A549 (cell line): ENCODE measurements around the gene EZH1. TPM values are rescaled to one million over a fixed set of nuclear protein-coding genes. Genes with fewer than 3 reads are reported as not detected.

Experiments
- ATAC-seq, 2 experiments: fragments of 200-7000 bp in 1 of 2; fragments of >200 bp in 1 of 2; cut with Nextera tagmentation in 1 of 2; cut with Tn5 transposase in 1 of 2; 3 replicates each; pipeline versions ENCODE4 v1.8.0 to v1.9.1; 2018 to 2020; ENCODE audit warnings: mild to moderate bottlenecking in 1 of 2, moderate library complexity in 1 of 2
- CTCF ChIA-PET: fragments of 300-600 bp; sonication (Branson Sonifier 250); formaldehyde crosslinking; extraction: SDS; loops from one replicate; lab custom pipeline; 2021; ENCODE audit warnings: antibody characterized with exemption, inconsistent platforms; lab: Yijun Ruan, JAX
- POLR2A ChIA-PET: fragments of 350-600 bp; formaldehyde crosslinking; extraction: SDS; loops from one replicate; lab custom pipeline; 2021; ENCODE audit warnings: antibody characterized with exemption, inconsistent platforms; lab: Yijun Ruan, JAX
- DNase-seq, 2 experiments: peaks; one replicate each; pipeline versions ENCODE4 v3.0.0 to v3.0.0-alpha.2; 2011 to 2016; ENCODE audit warnings: low read depth in 1 of 2, low spot score in 1 of 2
- FAIRE-seq: peaks from 2 replicates; lab custom pipeline; 2011; peaks lifted over from hg19 to GRCh38; lab: Jason Lieb, UNC
- H3K27ac ChIP-seq, 2 experiments: fragments of >200 bp; sonication (Bioruptor Twin); formaldehyde crosslinking; 3 replicates each; pipeline ENCODE4 v1.5.1; 2016 to 2017
- H3K4me1 ChIP-seq: fragments of >200 bp; sonication (Bioruptor Twin); formaldehyde crosslinking; 3 replicates; pipeline ENCODE4 v1.6.1; 2016
- H3K4me2 ChIP-seq: fragments of >200 bp; sonication (Bioruptor Twin); formaldehyde crosslinking; 3 replicates; pipeline ENCODE4 v1.6.1; 2016
- H3K4me3 ChIP-seq: fragments of >200 bp; sonication (Bioruptor Twin); formaldehyde crosslinking; 3 replicates; pipeline ENCODE4 v1.5.1; 2016
- H3K9me3 ChIP-seq: fragments of >200 bp; sonication (Bioruptor Twin); formaldehyde crosslinking; 3 replicates; pipeline ENCODE4 v1.6.1; 2016
- CHD2 ChIP-seq: fragments of 150-350 bp; IDR thresholded peaks from 2 replicates; pipeline ENCODE4 v1.6.1; 2014; ENCODE audit warnings: low read length; ENCODE audit not compliant: partially characterized antibody
- CHD4 ChIP-seq: fragments of 200-600 bp; sonication (generic); IDR thresholded peaks from 2 replicates; pipeline ENCODE4 v1.6.1; 2016; ENCODE audit warnings: antibody characterized with exemption, mild to moderate bottlenecking, borderline replicate concordance
- EHF ChIP-seq: fragments of 250-450 bp; sonication (Bioruptor Pico); IDR thresholded peaks from 2 replicates; pipeline ENCODE4 v1.5.0; 2020; ENCODE audit warnings: mild to moderate bottlenecking
- EP300 ChIP-seq, 2 experiments: fragments of >200 bp; sonication (Bioruptor Twin); formaldehyde crosslinking; IDR thresholded peaks; 2 replicates in 1 of 2; 3 replicates in 1 of 2; pipeline ENCODE4 v1.6.1; 2016 to 2017
- FOSB ChIP-seq: fragments of 250-450 bp; sonication (Bioruptor Pico); IDR thresholded peaks from 2 replicates; pipeline ENCODE4 v1.5.0; 2020; ENCODE audit warnings: mild to moderate bottlenecking, moderate library complexity
- GATA3 ChIP-seq: IDR thresholded peaks from 2 replicates; pipeline ENCODE4 v1.6.1; 2012; ENCODE audit warnings: borderline replicate concordance
- HDAC2 ChIP-seq: fragments of 200-600 bp; sonication (generic); IDR thresholded peaks from 2 replicates; pipeline ENCODE4 v1.6.1; 2016
- HOXA7 ChIP-seq: fragments of 250-450 bp; sonication (Bioruptor Pico); IDR thresholded peaks from 2 replicates; pipeline ENCODE4 v1.5.0; 2020; ENCODE audit warnings: mild to moderate bottlenecking, moderate library complexity
- HOXB13 ChIP-seq: fragments of 250-450 bp; sonication (Bioruptor Pico); IDR thresholded peaks from 2 replicates; pipeline ENCODE4 v1.5.0; 2020; ENCODE audit warnings: low read depth, mild to moderate bottlenecking, moderate library complexity
- JUN ChIP-seq, 2 experiments: fragments of >200 bp; sonication (Bioruptor Twin); formaldehyde crosslinking; IDR thresholded peaks; 2 replicates in 1 of 2; 3 replicates in 1 of 2; pipeline ENCODE4 v1.6.1; 2016 to 2017
- JUNB ChIP-seq: fragments of >200 bp; sonication (Bioruptor Twin); formaldehyde crosslinking; IDR thresholded peaks from 2 replicates; pipeline ENCODE4 v1.6.1; 2016
- KDM1A ChIP-seq: fragments of 200-600 bp; sonication (generic); IDR thresholded peaks from 2 replicates; pipeline ENCODE4 v1.6.1; 2016; ENCODE audit warnings: low read depth, mild to moderate bottlenecking
- MAFK ChIP-seq: fragments of 450-650 bp; IDR thresholded peaks from 2 replicates; pipeline ENCODE4 v1.6.1; 2014; ENCODE audit not compliant: partially characterized antibody
- MAZ ChIP-seq: fragments of 150-350 bp; IDR thresholded peaks from 2 replicates; pipeline ENCODE4 v1.6.1; 2014; ENCODE audit warnings: antibody characterized with exemption, low read depth, low read length, borderline replicate concordance
- PHF8 ChIP-seq: fragments of 200-600 bp; sonication (generic); IDR thresholded peaks from 2 replicates; pipeline ENCODE4 v1.6.1; 2016; ENCODE audit warnings: low read depth, mild to moderate bottlenecking, antibody characterized with exemption, moderate library complexity, borderline replicate concordance
- POLR2A ChIP-seq: IDR thresholded peaks from 2 replicates; pipeline ENCODE4 v1.6.1; 2012; ENCODE audit warnings: mild to moderate bottlenecking, low read length
- POLR2AphosphoS2 ChIP-seq: conservative IDR thresholded peaks from 2 replicates; pipeline ENCODE4 v1.6.1; 2012; ENCODE audit warnings: low read length, improper control_type of control experiment, inconsistent platforms
- RFX5 ChIP-seq: fragments of 450-650 bp; IDR thresholded peaks from 2 replicates; pipeline ENCODE4 v1.7.1; 2014; ENCODE audit warnings: antibody characterized with exemption, mild to moderate bottlenecking, moderate library complexity
- TFCP2L1 ChIP-seq: fragments of 250-450 bp; sonication (Bioruptor Pico); IDR thresholded peaks from 2 replicates; pipeline ENCODE4 v1.5.0; 2021; ENCODE audit warnings: mild to moderate bottlenecking
- TP53 ChIP-seq: fragments of 250-450 bp; sonication (Bioruptor Pico); IDR thresholded peaks from 2 replicates; pipeline ENCODE4 v1.5.0; 2021; ENCODE audit warnings: mild to moderate bottlenecking, moderate library complexity
- WGBS: methylation state at CpG from one replicate; pipeline ENCODE4 v1.1.6; 2017; ENCODE audit errors: missing lambda C conversion rate; 5-methylcytosine and 5-hydroxymethylcytosine counted together
- polyA plus RNA-seq, 4 experiments: library from polyadenylated mRNA; depleted of rRNA in 3 of 4; stranded (reverse); fragments of >200 nt; fragmentation: RNase III in 1 of 4; extraction: RNeasy Plus Mini Kit Qiagen cat#74134 plus additional on column Dnase treatment in 1 of 4; gene quantifications; 2 replicates in 3 of 4; 3 replicates in 1 of 4; pipeline ENCODE4 v1.2.3, GENCODE V29; 2011 to 2017
- TF ChIP-seq, protein P1 (sequence below): IDR thresholded peaks from 2 replicates; pipeline ENCODE4 v1.6.1; 2012; ENCODE audit warnings: low read depth, borderline replicate concordance
- TF ChIP-seq, protein P2 (sequence below): fragments of 450-650 bp; IDR thresholded peaks from 2 replicates; pipeline ENCODE4 v1.6.1; 2014; ENCODE audit warnings: antibody characterized with exemption
- TF ChIP-seq, protein P3 (sequence below): fragments of 250-450 bp; sonication (Bioruptor Pico); IDR thresholded peaks from 2 replicates; pipeline ENCODE4 v1.5.0; 2021; ENCODE audit warnings: mild to moderate bottlenecking, moderate library complexity, borderline replicate concordance
- TF ChIP-seq, protein P4 (sequence below): fragments of 150-350 bp; IDR thresholded peaks from 2 replicates; pipeline ENCODE4 v1.6.1; 2014; ENCODE audit warnings: low read depth, mild to moderate bottlenecking, low read length
- TF ChIP-seq, protein P5 (sequence below): fragments of >200 bp; sonication (Bioruptor Twin); formaldehyde crosslinking; IDR thresholded peaks from 3 replicates; pipeline ENCODE4 v1.6.1; 2016

Gene EZH1
- polyA plus RNA-seq, 2 of the 4 experiments (the other 2 are of a cell fraction), result 20.1 to 41.1 TPM

DNA sequence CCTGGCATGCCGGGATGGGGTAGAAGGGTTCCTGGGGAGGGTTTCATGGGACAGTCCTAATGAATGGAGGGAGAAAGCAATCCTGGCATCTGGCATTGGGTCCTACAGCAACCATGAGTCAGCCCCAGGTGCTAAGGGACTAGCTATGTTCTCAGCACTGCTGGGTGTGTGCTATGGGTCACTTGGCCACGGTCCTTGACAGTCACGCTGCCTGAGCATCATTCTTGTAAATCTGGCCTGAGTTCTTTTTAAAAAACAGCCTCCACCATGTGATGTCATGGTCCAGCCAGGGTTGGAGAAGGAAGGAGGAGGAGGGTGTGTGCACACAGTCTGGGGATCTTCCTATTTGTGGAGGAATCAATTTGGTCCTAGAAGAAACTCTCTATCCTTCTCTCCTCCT lies 9.9 kb upstream of the EZH1 start:
- Histone ChIP-seq H3K4me2 (no peak overlapping the region), H3K4me3 (no peak overlapping the region), H3K4me1 (no peaks in the 10 kb centered on the region), H3K27ac (no peak overlapping the region), H3K9me3 (no peaks in the 10 kb centered on the region)
- peak; percentile 37 to 44; a peak in 3 of 6 replicates for ATAC-seq
- no peak for TF ChIP-seq FOSB (CRISPR knock-in tag)
- no peak for TF ChIP-seq POLR2AphosphoS2
- no peak for TF ChIP-seq RFX5
- no peak for TF ChIP-seq CHD2
- TF ChIP-seq KDM1A, result no peak
- TF ChIP-seq JUN (IDR thresholded peaks at IDR 0.05), result no peak
- TF ChIP-seq, protein P1, sequence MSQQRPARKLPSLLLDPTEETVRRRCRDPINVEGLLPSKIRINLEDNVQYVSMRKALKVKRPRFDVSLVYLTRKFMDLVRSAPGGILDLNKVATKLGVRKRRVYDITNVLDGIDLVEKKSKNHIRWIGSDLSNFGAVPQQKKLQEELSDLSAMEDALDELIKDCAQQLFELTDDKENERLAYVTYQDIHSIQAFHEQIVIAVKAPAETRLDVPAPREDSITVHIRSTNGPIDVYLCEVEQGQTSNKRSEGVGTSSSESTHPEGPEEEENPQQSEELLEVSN, result no peak
- TF ChIP-seq GATA3, result no peak
- no peak for TF ChIP-seq HOXA7
- TF ChIP-seq, protein P2, sequence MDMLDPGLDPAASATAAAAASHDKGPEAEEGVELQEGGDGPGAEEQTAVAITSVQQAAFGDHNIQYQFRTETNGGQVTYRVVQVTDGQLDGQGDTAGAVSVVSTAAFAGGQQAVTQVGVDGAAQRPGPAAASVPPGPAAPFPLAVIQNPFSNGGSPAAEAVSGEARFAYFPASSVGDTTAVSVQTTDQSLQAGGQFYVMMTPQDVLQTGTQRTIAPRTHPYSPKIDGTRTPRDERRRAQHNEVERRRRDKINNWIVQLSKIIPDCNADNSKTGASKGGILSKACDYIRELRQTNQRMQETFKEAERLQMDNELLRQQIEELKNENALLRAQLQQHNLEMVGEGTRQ, result no peak
- TF ChIP-seq EP300 (IDR thresholded peaks at IDR 0.05), result no peak
- TF ChIP-seq, protein P3, sequence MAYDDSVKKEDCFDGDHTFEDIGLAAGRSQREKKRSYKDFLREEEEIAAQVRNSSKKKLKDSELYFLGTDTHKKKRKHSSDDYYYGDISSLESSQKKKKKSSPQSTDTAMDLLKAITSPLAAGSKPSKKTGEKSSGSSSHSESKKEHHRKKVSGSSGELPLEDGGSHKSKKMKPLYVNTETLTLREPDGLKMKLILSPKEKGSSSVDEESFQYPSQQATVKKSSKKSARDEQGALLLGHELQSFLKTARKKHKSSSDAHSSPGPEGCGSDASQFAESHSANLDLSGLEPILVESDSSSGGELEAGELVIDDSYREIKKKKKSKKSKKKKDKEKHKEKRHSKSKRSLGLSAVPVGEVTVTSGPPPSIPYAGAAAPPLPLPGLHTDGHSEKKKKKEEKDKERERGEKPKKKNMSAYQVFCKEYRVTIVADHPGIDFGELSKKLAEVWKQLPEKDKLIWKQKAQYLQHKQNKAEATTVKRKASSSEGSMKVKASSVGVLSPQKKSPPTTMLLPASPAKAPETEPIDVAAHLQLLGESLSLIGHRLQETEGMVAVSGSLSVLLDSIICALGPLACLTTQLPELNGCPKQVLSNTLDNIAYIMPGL, result no peak
- TF ChIP-seq TFCP2L1 (CRISPR knock-in tag), result no peak
- TF ChIP-seq JUNB, result no peak
- TF ChIP-seq HOXB13 (CRISPR knock-in tag), result no peak
- no peak for TF ChIP-seq CHD4
- TF ChIP-seq TP53 (CRISPR knock-in tag), result no peak
- no peak for TF ChIP-seq MAFK
- FAIRE-seq, result no peak
- POLR2A ChIA-PET, result interaction anchor here (0.9 kb wide), 1 partner anchor 18 kb away, joined by 3 read pairs; the partner anchor contains the start of gene VPS25
- DNase-seq, result no peak
- CTCF ChIA-PET, result interaction anchor here (0.7 to 3.3 kb wide), 6 partner anchors 9 to 183 kb away, joined by 3 to 14 read pairs (median 4); partner anchors contain the start of genes BECN1, PSMC3IP and VPS25
- 63% methylated on average over 3 of the region's 3 CpGs for WGBS

DNA sequence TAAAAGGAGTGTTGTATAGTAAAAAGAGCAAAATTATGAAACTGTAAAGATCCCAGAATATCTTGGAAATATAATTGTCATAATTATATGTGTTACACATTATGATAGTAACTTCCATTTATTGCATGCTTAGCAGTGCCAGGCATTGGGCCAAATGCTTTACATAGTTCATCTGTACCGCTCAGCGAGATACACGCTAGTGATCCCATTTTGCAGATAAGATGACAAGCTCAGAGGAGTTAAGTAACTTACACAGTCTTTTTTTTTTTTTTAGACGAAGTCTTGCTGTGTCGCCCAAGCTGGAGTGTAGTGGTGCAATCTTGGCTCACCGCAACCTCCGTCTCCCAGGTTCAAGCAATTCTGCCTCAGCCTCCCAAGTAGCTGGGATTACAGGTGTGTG lies 6.8 kb upstream of the EZH1 start:
- Histone ChIP-seq H3K9me3 (no peaks in the 10 kb centered on the region), H3K4me3 (no peak overlapping the region), H3K4me2 (no peak overlapping the region), H3K4me1 (no peaks in the 10 kb centered on the region), H3K27ac (no peak overlapping the region)
- FAIRE-seq (no peak), ATAC-seq (no peak), DNase-seq (no peak)
- ChIA-PET CTCF (interaction anchor here (8.9 kb wide), 1 partner anchor 10 kb away, joined by 114 read pairs; the partner anchor contains the start of gene RAMP2), POLR2A (no interaction called here)
- WGBS, result 88% methylated on average over 7 of the region's 7 CpGs
- no peak for TF ChIP-seq HOXA7
- TF ChIP-seq MAZ, result no peak
- TF ChIP-seq, protein P1, result no peak
- TF ChIP-seq, protein P4, sequence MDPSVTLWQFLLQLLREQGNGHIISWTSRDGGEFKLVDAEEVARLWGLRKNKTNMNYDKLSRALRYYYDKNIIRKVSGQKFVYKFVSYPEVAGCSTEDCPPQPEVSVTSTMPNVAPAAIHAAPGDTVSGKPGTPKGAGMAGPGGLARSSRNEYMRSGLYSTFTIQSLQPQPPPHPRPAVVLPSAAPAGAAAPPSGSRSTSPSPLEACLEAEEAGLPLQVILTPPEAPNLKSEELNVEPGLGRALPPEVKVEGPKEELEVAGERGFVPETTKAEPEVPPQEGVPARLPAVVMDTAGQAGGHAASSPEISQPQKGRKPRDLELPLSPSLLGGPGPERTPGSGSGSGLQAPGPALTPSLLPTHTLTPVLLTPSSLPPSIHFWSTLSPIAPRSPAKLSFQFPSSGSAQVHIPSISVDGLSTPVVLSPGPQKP, result no peak
- no peak for TF ChIP-seq GATA3
- TF ChIP-seq POLR2A, result no peak
- TF ChIP-seq, protein P3, result no peak
- TF ChIP-seq RFX5, result no peak
- TF ChIP-seq, protein P2, result no peak
- TF ChIP-seq EHF (CRISPR knock-in tag), result no peak
- TF ChIP-seq, protein P5, sequence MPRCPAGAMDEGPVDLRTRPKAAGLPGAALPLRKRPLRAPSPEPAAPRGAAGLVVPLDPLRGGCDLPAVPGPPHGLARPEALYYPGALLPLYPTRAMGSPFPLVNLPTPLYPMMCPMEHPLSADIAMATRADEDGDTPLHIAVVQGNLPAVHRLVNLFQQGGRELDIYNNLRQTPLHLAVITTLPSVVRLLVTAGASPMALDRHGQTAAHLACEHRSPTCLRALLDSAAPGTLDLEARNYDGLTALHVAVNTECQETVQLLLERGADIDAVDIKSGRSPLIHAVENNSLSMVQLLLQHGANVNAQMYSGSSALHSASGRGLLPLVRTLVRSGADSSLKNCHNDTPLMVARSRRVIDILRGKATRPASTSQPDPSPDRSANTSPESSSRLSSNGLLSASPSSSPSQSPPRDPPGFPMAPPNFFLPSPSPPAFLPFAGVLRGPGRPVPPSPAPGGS, result no peak
- TF ChIP-seq PHF8, result no peak
- TF ChIP-seq JUN (IDR thresholded peaks at IDR 0.05), result no peak
- no peak for TF ChIP-seq POLR2AphosphoS2
- TF ChIP-seq FOSB (CRISPR knock-in tag), result no peak
- TF ChIP-seq HDAC2, result no peak
